ENCODE measurements around the gene PTPRN2. TPM values are rescaled to one million over a fixed set of nuclear protein-coding genes. Genes with fewer than 3 reads are reported as not detected.

Gene PTPRN2
- total RNA-seq, 1 experiment from 2014 or later, result 3.8 TPM

DNA sequence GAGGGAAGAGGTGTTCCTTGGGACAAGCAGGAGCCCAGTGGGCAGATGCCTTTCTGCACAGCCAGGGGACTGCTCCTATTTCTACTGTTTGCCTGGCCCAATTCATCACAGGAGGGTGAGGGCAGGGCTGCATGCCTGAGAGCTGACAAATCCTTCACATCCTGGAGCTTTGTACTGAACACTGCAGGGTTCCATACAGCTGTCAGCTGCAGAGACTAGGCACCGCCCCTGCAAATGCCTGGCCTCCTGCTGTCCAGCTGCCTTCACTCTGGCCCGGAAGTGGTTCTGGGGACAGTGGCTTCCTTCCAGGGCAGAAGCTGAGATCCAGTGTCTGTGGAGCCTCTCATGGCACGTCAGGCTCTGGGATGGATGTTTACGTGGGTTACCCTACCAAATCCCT lies 780.1 kb downstream of the PTPRN2 start:
- Histone ChIP-seq H3K9me3 (replicated peaks) (0 out of 2 replicates have a peak, but pooled peaks cover 5% of the 10 kb centered on the region), H3K36me3 (no peaks in the 10 kb centered on the region), H3K27me3 (no peaks in the 10 kb centered on the region), H3K27ac (peak overlapping the region; percentile 39), H3K4me3 (no peak overlapping the region), H3K4me1 (peaks cover 6% of the 10 kb centered on the region; the same call in 1 of the 2 replicates)
- DNase-seq, result peak; percentile 79

DNA sequence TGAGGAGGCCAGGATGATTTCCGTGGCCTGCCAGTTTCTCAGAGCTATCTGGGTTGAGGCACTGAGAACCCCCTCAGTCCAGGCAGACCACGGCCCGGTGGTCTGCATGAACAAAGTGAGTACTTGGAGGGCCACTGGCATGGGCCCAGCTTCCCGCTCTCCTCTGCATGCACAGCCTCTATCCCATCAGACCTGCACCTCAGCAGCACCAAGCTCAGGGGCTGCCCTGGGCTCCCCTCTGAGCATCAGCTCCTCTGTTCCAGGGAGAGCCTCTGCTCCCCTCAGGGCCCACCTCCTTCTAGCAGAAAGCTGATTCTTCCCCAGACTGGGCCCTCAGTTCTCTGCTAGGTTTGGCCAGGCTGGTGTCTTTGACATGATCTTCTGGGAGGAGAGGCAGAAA lies 780.9 kb downstream of the PTPRN2 start:
- Histone ChIP-seq H3K4me3 (no peak overlapping the region), H3K27ac (peak overlapping the region; percentile 39)

DNA sequence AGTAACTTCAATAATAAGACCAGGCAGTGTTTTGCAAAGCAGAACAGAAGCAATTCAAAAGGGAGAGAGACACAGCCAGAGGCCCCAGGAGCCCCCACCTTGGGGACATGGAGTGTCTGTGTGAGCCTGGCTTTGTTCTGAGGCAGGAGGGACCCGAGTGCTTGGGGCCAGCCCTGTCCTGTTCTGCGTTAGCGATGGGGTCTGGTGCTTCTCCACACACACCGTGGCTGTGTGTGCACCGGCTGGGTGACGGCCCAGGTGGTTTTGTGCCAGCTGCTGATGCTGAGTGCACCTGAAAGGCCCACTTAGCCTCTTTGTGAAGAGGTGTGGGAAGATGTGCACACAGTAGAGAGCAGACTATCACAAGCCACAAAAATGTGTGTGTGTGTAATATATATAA lies 781.9 kb downstream of the PTPRN2 start:
- H3K4me1 ChIP-seq, result peaks cover 6% of the 10 kb centered on the region; the same call in 1 of the 2 replicates
- no peaks in the 10 kb centered on the region for H3K36me3 ChIP-seq
- no peak for DNase-seq
- no peak overlapping the region for H3K4me3 ChIP-seq
- H3K27ac ChIP-seq, result no peak overlapping the region
- H3K9me3 ChIP-seq (replicated peaks), result 0 out of 2 replicates have a peak, but pooled peaks cover 5% of the 10 kb centered on the region
- H3K27me3 ChIP-seq, result 0 out of 2 replicates have a peak, but pooled peaks cover 4% of the 10 kb centered on the region

More for the DNA sequence above, 780.9 kb downstream of the PTPRN2 start:
- Histone ChIP-seq H3K27me3 (no peaks in the 10 kb centered on the region), H3K4me1 (peaks cover 6% of the 10 kb centered on the region; the same call in 1 of the 2 replicates), H3K9me3 (replicated peaks) (0 out of 2 replicates have a peak, but pooled peaks cover 5% of the 10 kb centered on the region), H3K36me3 (no peaks in the 10 kb centered on the region)
- no peak for DNase-seq

DNA sequence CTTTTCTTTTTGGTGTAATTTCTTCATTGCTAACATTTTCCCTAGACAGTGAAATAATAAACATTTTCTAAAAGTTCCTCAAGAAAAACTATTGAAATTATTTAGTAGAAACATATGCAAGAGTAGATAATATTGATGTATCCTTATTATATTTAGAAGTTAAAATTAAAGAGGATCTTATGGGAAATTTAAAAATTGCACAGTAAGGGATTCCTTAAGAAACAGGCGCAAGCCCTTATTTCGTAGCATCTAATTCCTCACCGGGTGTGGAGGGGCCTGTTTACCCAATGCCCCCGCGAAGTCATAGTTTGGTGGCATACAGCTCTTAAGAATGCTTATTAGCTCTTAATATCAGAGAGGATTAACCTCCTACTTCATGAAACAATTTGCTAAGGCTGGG lies 783.7 kb downstream of the PTPRN2 start:
- no peak overlapping the region for H3K27ac ChIP-seq
- peaks cover 6% of the 10 kb centered on the region; the same call in 1 of the 2 replicates for H3K4me1 ChIP-seq
- no peaks in the 10 kb centered on the region for H3K36me3 ChIP-seq
- 0 out of 2 replicates have a peak, but pooled peaks cover 5% of the 10 kb centered on the region for H3K9me3 ChIP-seq (replicated peaks)
- H3K4me3 ChIP-seq, result no peak overlapping the region
- H3K27me3 ChIP-seq, result peaks cover 16% of the 10 kb centered on the region; the same call in 1 of the 2 replicates
- DNase-seq, result no peak

DNA sequence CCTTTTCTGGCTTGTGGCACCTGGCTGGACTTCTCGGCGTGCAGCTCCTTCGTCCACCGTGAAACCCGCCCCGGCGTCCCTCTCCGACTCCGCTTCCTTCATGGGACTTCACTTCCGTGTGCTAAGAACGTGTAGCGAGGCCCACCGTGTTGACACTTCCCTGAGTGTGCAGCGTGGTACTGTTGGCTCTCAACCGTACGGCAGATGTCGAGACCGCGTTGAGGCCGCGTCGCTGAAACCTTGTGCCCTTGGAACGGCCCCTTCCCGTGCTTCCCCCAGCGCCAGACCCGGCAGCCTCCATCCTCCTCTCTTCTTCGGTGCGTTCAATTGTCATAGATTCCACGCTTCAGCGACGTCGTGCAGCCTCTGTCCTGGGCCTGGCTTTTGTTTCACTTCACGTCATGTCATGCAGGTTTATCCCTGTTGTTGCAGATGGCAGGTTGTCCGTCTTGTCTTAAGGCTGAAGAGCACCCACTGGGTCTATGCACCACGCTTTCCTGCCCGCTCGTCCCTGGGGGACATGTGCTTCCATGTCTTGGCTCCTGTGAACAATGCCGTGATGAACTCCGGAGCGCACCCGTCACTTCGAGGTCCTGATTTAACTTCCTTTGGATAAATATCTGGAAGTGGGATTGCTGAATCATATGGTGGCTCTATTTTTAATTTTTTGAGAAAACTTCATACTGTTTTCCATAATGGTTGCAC lies 785.5 kb downstream of the PTPRN2 start:
- no peak for DNase-seq
- peaks cover 17% of the 10 kb centered on the region; the same call in 1 of the 2 replicates for H3K27me3 ChIP-seq

GRCh38 chr7:157801113-157801512 lies 786.5 kb downstream of the PTPRN2 start:
- H3K4me1 ChIP-seq, result no peaks in the 10 kb centered on the region
- no peaks in the 10 kb centered on the region for H3K9me3 ChIP-seq (replicated peaks)
- peaks cover 17% of the 10 kb centered on the region; the same call in 1 of the 2 replicates for H3K27me3 ChIP-seq
- no peak overlapping the region for H3K4me3 ChIP-seq
- no peak for DNase-seq
- no peaks in the 10 kb centered on the region for H3K36me3 ChIP-seq
- no peak overlapping the region for H3K27ac ChIP-seq

More for the DNA sequence above, 785.5 kb downstream of the PTPRN2 start:
- Histone ChIP-seq H3K4me1 (peaks cover 4% of the 10 kb centered on the region; the same call in 1 of the 2 replicates), H3K4me3 (no peak overlapping the region), H3K36me3 (no peaks in the 10 kb centered on the region), H3K27ac (no peak overlapping the region), H3K9me3 (replicated peaks) (no peaks in the 10 kb centered on the region)

GRCh38 chr7:157800281-157800680 lies 787.3 kb downstream of the PTPRN2 start:
- no peaks in the 10 kb centered on the region for H3K9me3 ChIP-seq (replicated peaks)
- H3K27ac ChIP-seq, result no peak overlapping the region
- no peaks in the 10 kb centered on the region for H3K36me3 ChIP-seq
- H3K4me3 ChIP-seq, result no peak overlapping the region
- H3K27me3 ChIP-seq, result peaks cover 17% of the 10 kb centered on the region; the same call in 1 of the 2 replicates
- no peaks in the 10 kb centered on the region for H3K4me1 ChIP-seq
- no peak for DNase-seq

DNA sequence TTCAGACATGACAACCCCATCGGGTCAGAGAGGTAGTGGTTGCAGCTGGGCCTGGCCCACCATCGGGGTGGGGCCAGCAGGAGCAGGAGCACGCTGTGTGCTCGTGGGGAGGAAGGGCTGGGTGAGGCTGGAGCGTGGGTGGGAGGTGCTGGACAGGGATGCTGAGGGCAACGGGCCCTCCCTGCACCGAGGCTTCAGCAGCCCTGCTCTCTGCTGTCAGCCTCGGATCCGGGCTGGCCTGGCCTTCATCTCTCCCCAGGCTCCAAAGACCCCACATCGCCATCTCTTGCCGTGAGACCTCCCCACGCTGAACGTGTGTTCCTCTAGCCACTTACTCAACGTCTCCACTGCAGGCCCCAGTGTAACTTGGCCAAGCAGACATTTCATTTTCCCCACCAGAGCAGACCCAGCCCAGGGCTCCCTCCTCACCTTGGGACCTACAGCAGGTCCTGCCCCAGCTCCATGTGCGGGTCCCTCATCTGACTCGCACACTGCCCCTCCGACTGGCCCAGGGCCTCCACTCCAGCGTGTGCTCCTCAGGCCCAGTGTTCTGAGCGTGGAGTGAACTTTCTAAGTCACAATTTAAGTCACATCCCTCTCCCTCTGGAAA lies 788.4 kb downstream of the PTPRN2 start:
- Histone ChIP-seq H3K27me3 (peaks cover 17% of the 10 kb centered on the region; the same call in 1 of the 2 replicates), H3K9me3 (replicated peaks) (no peaks in the 10 kb centered on the region)

GRCh38 chr7:157797361-157797760 lies 790.3 kb downstream of the PTPRN2 start:
- H3K27ac ChIP-seq, result no peak overlapping the region
- H3K9me3 ChIP-seq (replicated peaks), result no peaks in the 10 kb centered on the region
- no peak for DNase-seq
- no peaks in the 10 kb centered on the region for H3K4me1 ChIP-seq
- no peak overlapping the region for H3K4me3 ChIP-seq
- no peaks in the 10 kb centered on the region for H3K36me3 ChIP-seq
- H3K27me3 ChIP-seq, result peaks cover 20% of the 10 kb centered on the region; the same call in 1 of the 2 replicates

More for the DNA sequence above, 788.4 kb downstream of the PTPRN2 start:
- no peaks in the 10 kb centered on the region for H3K4me1 ChIP-seq
- no peak overlapping the region for H3K4me3 ChIP-seq
- no peak overlapping the region for H3K27ac ChIP-seq
- no peaks in the 10 kb centered on the region for H3K36me3 ChIP-seq
- DNase-seq, result no peak

GRCh38 chr7:157796846-157797245 lies 790.8 kb downstream of the PTPRN2 start:
- no peaks in the 10 kb centered on the region for H3K4me1 ChIP-seq
- H3K9me3 ChIP-seq (replicated peaks), result no peaks in the 10 kb centered on the region
- no peak for DNase-seq
- H3K4me3 ChIP-seq, result no peak overlapping the region
- peaks cover 20% of the 10 kb centered on the region; the same call in 1 of the 2 replicates for H3K27me3 ChIP-seq
- H3K27ac ChIP-seq, result no peak overlapping the region
- no peaks in the 10 kb centered on the region for H3K36me3 ChIP-seq

DNA sequence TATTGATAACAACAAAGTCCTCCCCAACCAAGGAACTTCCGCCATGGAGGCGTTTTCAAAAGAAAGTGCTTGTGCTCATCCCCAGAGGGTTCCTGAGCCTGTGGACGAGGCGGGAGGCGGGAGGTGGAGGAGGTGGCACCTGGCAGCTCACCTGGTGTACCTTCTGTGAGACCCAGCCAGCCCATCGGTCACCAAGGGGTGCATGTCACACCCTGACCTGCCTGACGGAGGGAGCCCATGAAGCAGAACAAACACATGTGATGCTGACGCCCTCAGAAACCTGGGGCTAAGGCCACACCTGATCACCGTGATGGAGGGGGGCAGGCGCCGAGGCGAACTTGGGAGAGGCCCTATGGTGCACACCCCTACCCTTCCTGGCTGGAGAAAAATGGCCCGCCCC lies 792.0 kb downstream of the PTPRN2 start:
- Histone ChIP-seq H3K4me1 (no peaks in the 10 kb centered on the region), H3K9me3 (replicated peaks) (no peaks in the 10 kb centered on the region), H3K27me3 (peaks cover 16% of the 10 kb centered on the region; the same call in 1 of the 2 replicates), H3K4me3 (no peak overlapping the region), H3K36me3 (no peaks in the 10 kb centered on the region), H3K27ac (no peak overlapping the region)
- no peak for DNase-seq

DNA sequence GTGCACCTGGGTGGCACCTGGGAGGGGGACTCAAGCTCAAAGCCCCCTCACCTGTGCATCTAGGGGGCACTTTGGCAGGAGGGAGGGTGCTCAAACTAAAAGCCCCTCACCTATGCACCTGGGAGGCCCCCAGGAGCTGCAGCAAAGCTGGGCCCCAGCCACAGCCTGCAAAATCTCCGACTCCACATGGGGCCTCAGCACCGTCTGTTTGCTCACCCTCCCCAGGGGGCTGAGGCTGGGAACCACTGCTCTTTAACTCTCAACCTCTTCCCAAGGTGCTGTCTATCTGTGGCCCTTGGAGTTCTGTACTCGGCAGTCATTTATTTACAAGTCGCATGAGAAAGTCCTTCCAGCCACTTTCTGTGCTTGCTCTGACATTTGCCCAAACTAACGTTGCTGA lies 792.4 kb downstream of the PTPRN2 start:
- no peaks in the 10 kb centered on the region for H3K36me3 ChIP-seq
- H3K27me3 ChIP-seq, result peaks cover 13% of the 10 kb centered on the region; the same call in 1 of the 2 replicates
- no peak overlapping the region for H3K27ac ChIP-seq
- DNase-seq, result no peak
- no peaks in the 10 kb centered on the region for H3K9me3 ChIP-seq (replicated peaks)
- H3K4me3 ChIP-seq, result no peak overlapping the region
- no peaks in the 10 kb centered on the region for H3K4me1 ChIP-seq

GRCh38 chr7:157794746-157795065 lies 792.9 kb downstream of the PTPRN2 start:
- no peak for DNase-seq
- Histone ChIP-seq H3K27ac (no peak overlapping the region), H3K36me3 (no peaks in the 10 kb centered on the region), H3K27me3 (peaks cover 10% of the 10 kb centered on the region; the same call in 1 of the 2 replicates), H3K4me1 (no peaks in the 10 kb centered on the region), H3K9me3 (replicated peaks) (no peaks in the 10 kb centered on the region), H3K4me3 (no peak overlapping the region)

DNA sequence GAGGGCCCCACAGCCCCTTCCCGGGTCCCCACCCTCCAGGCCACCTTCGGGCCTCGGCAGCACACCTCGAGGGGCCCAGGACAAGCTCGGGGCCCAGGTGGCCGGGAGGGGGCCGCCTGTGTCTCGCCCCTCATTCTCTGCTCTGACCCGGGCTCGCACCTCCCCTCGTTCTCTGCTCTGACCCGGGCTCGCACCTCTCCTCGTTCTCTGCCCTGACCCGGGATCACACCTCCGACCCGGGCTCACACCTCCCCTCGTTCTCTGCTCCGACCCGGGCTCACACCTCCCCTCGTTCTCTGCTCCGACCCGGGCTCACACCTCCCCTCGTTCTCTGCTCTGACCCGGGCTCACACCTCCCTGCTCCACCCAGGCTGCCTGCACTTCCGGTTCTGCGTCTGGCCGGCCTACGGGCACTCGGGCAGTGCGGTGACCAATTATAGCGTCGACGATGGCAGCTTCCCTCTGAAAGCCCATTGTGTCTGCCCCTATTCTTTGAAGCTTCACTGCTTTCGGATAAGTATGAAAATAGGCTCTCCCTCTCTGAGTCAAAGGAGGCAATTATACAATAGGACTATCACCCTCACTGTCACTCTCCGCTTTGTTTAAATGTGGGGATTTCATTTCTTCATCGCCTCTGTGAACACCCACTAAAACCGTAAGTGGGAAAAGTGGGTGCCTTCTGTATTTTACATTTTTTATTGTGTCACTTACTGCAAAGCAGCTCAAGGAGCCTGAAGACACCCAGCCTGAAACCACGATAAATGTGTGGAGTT lies 793.5 kb downstream of the PTPRN2 start:
- no peaks in the 10 kb centered on the region for H3K4me1 ChIP-seq
- peaks cover 7% of the 10 kb centered on the region; the same call in 1 of the 2 replicates for H3K27me3 ChIP-seq
- H3K36me3 ChIP-seq, result no peaks in the 10 kb centered on the region
- H3K4me3 ChIP-seq, result no peak overlapping the region
- no peak overlapping the region for H3K27ac ChIP-seq
- DNase-seq, result no peak
- no peaks in the 10 kb centered on the region for H3K9me3 ChIP-seq (replicated peaks)

GRCh38 chr7:157793087-157793353 lies 794.6 kb downstream of the PTPRN2 start:
- Histone ChIP-seq H3K4me1 (no peaks in the 10 kb centered on the region), H3K36me3 (no peaks in the 10 kb centered on the region), H3K4me3 (no peak overlapping the region), H3K27me3 (0 out of 2 replicates have a peak, but pooled peaks cover 3% of the 10 kb centered on the region), H3K27ac (no peak overlapping the region), H3K9me3 (replicated peaks) (no peaks in the 10 kb centered on the region)
- no peak for DNase-seq
